Measurements from ENCODE around the gene MYMX.

Gene MYMX

DNA sequence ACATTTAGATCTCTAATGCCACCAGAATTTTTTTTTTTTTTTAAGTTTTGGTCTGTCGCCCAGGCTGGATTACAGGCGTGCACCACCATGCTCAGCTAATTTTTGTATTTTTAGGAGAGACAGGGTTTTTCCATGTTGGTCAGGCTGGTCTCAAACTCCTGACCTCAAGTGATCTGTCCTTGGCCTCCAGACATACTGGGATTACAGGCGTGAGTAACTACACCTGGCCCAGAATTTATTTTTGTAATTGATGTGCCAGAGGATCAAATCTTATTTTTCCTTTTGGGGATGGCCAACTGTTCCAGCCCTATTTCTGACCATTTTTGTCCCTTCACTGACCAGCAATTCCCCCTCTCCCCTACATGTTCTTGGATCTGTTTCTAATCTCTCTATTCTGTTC is 18.0 kb upstream of the MYMX start:
- TF ChIP-seq, protein P1, sequence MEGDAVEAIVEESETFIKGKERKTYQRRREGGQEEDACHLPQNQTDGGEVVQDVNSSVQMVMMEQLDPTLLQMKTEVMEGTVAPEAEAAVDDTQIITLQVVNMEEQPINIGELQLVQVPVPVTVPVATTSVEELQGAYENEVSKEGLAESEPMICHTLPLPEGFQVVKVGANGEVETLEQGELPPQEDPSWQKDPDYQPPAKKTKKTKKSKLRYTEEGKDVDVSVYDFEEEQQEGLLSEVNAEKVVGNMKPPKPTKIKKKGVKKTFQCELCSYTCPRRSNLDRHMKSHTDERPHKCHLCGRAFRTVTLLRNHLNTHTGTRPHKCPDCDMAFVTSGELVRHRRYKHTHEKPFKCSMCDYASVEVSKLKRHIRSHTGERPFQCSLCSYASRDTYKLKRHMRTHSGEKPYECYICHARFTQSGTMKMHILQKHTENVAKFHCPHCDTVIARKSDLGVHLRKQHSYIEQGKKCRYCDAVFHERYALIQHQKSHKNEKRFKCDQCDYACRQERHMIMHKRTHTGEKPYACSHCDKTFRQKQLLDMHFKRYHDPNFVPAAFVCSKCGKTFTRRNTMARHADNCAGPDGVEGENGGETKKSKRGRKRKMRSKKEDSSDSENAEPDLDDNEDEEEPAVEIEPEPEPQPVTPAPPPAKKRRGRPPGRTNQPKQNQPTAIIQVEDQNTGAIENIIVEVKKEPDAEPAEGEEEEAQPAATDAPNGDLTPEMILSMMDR (IDR thresholded peaks at IDR 0.05; ENCODE audit: low read depth, low read length), result no peak
- no peak for DNase-seq (ENCODE audit: low read depth in 2 of 2)
- no peak overlapping the region for H3K4me3 ChIP-seq (replicated peaks in 1 of 2; ENCODE audit: low read depth in 2 of 2, low read length in 2 of 2)

DNA sequence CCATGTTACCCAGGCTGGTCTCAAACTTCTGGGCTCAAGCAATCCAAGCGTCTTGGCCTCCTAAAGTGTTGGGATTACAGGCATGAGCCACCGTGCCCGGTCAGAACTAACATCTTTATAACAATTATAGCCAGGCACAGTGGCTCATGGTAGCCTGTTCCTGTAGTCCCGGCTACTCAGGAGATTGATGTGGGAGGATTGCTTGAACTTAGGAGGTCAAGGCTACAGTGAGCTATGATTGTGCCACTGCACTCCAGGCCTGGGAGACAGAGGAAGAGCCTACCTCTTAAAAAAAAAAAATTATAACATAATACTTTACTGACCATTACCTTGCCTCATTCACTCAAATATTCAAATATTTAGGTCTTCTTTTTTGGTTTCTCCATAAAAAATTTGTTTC is 16.8 kb upstream of the MYMX start:
- TF ChIP-seq, protein P1 (IDR thresholded peaks at IDR 0.05; ENCODE audit: low read depth, low read length), result no peak
- DNase-seq (ENCODE audit: low read depth in 2 of 2), result no peak
- H3K4me3 ChIP-seq (replicated peaks in 1 of 2; ENCODE audit: low read depth in 2 of 2, low read length in 2 of 2), result no peak overlapping the region

DNA sequence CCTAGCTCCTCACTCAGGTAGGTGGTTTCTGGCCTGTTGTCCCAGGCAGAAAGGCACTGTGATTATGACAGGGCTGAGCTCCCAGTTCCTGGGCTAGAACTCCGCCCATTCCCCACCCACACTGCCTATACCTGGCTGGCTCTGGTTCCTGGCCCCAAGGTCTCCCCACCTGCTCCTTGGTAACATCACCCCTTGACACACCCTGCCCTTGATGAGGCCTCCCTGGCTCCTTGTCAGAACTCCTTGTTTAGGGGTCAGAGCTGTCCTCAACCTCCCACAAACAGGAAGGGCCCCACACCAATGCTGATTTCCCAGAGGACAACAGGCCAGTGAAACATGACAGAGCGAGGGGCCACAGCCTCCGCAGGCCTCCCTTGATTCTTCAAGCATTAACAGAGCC is 15.5 kb upstream of the MYMX start:
- DNase-seq (ENCODE audit: low read depth in 2 of 2), result no peak
- TF ChIP-seq, protein P1 (IDR thresholded peaks at IDR 0.05; ENCODE audit: low read depth, low read length), result no peak
- no peak overlapping the region for H3K4me3 ChIP-seq (replicated peaks in 1 of 2; ENCODE audit: low read depth in 2 of 2, low read length in 2 of 2)

DNA sequence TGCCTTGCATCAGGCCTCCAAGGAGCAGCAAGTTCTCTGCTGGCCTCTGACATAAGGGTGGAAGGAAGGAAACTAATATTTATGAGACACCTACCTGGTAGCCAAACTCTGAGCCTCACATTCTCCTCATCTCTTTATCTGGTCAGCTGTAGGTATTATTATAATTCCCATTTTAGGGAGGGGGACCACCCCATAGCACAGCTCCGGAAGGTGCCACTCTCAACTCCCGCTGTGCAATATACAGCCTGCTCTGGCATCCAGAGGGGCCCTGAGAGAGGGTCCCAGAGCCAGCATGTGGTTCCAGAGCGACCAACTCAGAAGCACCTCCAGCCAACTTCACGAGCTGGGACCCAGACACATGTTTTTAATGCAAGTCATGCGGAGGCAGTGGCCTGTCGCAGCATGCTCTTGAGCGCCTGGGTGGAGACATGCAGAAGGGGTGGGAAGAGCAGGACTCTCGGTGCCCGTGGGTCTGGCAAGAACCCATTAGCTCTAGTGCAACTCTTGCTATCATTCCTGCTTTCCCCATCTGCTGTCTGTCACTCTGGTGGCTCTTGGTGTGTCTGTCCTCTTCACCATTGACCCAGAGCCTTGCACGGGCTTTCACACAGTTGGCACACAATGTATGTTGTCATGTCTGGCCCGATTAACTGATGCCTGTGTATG is 15.0 kb upstream of the MYMX start:
- no peak for DNase-seq (ENCODE audit: low read depth in 2 of 2)
- H3K4me3 ChIP-seq (replicated peaks in 1 of 2; ENCODE audit: low read depth in 2 of 2, low read length in 2 of 2), result no peak overlapping the region
- TF ChIP-seq, protein P1 (IDR thresholded peaks at IDR 0.05; ENCODE audit: low read depth, low read length), result no peak

DNA sequence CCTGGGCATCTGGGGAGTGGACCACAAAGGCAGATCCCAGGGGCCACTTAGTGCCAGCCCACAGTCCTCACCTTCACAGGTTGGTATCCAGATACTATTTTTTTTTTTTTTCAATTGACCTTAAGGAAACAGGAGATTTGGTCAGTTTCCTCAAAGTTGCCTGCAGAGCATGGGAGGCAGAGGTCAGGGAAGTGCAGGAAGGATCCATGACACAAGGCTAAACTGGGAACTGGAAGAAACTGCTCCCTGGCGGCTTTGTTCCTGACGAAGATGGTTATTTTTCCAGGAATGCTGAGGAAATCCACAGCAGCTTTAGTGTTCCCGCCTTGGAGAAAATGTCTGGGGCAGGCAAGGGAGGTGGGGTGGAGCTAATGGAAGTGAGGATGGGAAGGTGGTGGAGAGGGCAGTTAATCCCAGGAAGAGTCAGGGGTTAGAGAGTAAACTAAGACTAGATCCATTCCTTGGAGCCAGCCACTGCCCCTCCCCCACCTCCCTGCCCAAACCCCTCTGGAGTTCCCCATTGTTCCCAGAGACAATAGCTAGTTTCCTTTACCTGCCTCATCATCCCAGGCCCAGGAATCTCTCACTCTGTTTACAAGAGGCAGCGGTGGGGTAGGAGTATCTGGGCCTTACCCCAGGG is 14.3 kb upstream of the MYMX start:
- no peak overlapping the region for H3K4me3 ChIP-seq (replicated peaks in 1 of 2; ENCODE audit: low read depth in 2 of 2, low read length in 2 of 2)
- DNase-seq (ENCODE audit: low read depth in 2 of 2), result no peak
- TF ChIP-seq, protein P1 (IDR thresholded peaks at IDR 0.05; ENCODE audit: low read depth, low read length), result no peak

DNA sequence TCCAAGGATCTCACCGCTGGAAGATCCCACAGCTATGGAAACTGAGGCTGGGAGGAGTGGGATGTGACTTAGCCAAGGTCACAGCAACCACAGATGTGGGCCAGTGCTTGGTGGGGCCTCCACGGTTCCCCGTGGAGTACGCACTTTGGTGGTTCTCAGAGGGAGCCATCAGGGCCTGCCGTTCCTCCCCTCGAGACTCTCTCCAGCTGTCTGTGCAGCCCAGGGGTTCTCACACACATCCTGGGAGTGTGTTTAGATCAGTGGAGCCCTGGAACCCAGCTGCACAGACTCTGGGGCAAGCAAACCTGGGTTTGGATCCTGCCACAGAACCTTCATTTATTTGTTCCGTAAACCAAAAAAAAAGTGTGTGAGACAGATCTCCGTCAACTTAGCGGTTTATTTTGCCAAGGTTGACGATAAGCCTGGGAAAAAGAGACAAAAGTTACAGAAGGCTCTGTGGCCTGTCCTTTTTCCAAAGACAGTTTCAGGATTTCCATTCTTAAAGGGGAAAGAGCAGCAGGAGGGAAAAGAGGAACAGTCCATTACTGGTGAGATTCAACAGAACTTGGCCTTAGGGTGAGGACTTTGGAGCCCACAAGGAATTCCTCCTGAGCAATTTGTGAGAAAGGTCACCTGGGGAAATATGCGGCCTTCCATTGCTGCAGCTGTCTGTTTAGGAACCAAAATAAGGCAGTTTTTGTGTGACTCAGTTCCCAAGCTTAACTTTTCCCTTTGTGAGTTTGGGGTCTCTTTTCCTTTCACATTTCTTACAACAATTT is 13.6 kb upstream of the MYMX start:
- TF ChIP-seq, protein P1 (IDR thresholded peaks at IDR 0.05; ENCODE audit: low read depth, low read length), result no peak
- DNase-seq (ENCODE audit: low read depth in 2 of 2), result no peak
- no peak overlapping the region for H3K4me3 ChIP-seq (replicated peaks in 1 of 2; ENCODE audit: low read depth in 2 of 2, low read length in 2 of 2)
